Measurements from ENCODE around the gene CSNK2A1.
"Not testable (repeated sequence)": the region's sequence is repeated elsewhere in the genome, so short reads cannot be mapped to it uniquely, and the experiment has no call there.

The CSNK2A1 gene

DNA sequence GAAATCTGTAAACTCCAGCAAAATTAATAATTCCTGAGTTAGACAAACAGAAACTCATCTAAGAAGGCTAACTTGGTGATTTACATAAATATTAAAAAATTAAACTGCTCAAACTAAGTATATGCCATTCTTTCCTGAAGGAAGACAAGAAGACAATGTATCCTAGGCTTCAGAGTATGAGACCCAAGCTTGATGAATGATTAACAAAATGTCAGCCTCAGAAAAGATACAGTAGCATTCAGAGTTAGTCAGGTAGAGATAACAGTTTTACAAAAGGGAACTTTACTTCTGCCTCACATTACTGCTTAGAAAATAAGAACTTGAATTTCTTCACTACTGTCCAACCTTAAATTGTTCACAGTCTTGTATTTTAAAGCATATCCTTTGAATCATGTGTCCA is 12.0 kb downstream of the CSNK2A1 start:
- DNase-seq: no peak

DNA sequence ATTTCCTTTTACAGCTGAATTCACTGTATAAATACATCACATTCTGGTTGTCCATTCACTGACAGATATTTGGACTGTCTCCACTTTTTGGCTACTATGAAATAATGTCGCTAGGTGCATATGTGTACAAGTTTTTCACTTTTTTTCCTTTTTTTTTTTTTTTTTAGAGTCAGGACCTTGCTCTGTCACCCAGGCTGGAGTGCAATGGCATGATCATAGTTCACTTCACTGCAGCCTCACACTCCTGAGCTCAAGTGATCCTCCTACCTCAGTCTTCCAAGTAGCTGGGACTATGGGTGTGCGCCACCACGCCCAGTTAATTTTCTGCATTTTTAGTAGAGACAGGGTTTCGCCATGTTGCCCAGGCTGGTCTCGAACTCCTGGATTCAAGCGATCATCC is 13.3 kb downstream of the CSNK2A1 start:
- DNase-seq: no peak

DNA sequence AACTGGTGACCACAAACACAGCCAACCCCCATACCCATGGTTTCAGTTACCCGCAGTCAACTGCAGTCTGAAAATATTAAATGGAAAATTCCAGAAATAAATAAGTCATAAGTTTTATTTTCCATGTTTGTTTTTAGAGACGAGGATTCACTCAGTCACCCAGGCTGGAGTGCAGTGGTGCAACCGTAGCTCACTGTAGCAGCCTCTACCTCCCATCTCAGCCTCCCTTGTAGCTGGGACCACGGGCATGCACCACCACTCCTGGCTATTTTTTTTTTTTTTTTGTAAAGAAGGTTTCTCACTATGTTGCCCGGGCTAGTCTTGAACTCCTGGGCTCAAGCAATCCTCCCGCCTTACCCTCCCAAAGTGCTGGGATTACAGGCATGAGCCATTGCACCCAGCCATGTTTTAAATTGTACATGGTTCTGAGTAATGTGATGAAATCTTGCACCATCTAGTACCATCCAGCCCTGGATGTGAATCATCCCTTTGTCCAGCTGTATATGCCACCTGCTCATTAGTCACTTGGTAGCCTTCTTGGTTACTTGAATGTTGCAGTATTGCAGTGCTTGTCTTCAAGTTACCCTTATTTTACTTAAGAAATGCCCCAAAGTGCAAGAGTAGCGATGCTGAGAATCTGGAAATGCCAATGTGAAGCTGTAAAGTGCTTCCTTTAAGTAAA is 14.5 kb downstream of the CSNK2A1 start:
- DNase-seq: peak; percentile 26

GRCh38 chr20:527571-527886 is 16.1 kb downstream of the CSNK2A1 start:
- DNase-seq: no peak

GRCh38 chr20:521860-522259 is 21.7 kb downstream of the CSNK2A1 start:
- DNase-seq: no peak

GRCh38 chr20:519999-520398 is 23.6 kb downstream of the CSNK2A1 start:
- no peak for DNase-seq

DNA sequence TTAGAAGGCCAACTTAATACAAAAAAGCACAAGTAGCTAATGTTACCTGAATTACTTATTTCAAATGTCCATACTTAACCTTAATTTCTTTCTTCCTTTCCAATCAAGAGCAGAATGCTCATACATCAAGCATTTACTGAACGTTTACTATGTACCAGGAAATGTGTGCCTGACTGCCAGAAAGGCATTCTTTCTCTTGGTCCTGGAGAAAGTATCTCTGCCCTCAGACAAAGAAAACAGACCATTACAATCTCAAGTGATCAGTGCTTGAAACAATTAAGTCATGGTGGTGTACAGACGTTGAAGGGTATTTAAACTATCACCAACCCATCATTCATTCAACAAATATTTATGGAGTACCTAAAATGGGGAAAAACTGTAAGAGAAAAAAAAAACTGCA is 26.4 kb downstream of the CSNK2A1 start:
- no peak for DNase-seq

DNA sequence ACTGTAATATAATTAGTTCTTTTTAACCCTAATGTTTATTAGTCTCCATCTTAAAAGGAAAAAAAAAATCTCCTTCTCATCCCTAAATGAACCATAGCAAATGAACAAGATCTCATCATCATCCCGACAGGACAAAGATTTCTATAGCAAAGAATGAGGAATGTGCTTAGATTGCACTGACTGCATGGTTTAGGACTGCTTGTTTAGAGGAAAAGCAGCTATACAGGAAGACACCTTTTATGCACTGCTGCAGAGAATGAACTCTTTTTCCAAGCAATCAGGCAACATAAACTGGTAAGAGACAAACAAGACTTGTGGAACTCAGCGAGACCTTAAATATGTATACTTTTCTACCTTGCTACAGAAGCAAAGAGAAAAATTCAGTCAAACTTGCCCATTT is 26.8 kb downstream of the CSNK2A1 start:
- DNase-seq: no peak

DNA sequence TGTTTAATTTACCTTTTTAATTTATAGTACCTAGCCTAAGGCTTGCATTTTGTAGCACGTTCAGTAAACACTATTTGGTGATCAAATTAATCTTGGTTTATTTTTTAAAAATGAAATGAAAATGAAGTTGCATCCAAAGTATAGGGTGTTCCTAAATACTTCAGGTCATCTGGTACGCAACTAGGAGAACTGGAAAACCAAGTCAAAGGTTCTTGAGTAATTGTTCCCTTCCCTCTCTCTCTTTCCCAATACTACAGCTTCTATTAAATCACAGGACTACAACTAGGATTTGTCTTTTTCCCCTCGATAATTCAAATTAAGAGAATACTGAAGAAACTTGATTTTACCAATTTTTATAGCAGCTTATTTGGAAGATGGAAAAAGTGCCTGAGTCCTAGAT is 27.9 kb downstream of the CSNK2A1 start:
- DNase-seq: no peak

DNA sequence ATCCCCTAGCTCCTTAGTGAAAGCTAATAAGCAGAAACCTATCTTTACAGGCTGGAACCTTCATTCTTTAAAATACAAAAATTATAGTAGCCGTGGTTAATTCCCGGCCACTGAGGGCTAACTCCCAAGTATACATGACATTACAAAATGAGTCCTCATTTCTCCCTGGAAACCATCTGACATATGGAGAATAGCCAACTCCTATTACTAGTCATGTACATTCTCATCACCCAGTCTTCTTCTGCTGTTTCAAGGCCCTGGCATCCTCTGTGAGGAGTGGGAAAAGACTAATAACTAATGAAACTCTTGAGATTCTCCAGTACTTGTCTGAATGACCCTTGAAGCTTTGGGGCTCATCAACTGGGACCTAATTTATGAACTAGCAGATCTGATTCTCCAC is 30.2 kb downstream of the CSNK2A1 start:
- no peak for DNase-seq

DNA sequence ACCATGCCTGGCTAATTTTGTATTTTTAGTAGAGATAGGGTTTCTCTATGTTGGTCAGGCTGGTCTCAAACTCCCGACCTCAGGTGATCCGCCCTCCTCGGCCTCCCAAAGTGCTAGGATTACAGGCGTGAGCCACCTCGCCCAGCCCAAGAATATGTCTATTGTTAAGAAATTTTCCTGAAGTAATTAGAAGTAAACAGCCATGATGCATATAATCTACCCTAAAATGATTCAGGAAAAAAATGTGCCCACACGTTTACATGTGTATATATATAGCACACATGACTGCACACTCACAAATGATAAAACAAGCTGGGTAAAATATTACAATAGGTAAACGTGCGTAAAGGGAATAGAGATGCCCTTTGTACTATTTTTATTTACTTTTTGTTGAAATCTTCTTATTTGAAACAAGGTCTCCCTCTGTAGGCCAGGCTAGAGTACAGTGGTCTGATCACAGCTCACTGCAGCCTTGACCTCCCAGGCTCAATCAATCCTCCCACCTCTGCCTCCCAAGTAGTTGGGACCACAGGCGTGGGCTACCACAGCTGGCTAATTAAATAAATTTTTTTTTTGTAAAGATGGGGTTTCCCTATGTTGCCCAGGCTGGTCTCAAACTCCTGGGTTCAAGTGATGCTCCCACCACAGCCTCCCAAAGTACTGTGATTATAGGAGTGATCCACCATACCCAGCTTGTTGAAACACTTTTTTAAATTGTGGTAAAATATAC is 33.1 kb downstream of the CSNK2A1 start:
- not testable (repeated sequence) for DNase-seq

- not testable (repeated sequence) for DNase-seq
These were observed 35.2 kb downstream of the CSNK2A1 start for GRCh38 chr20:508364-508787.

DNA sequence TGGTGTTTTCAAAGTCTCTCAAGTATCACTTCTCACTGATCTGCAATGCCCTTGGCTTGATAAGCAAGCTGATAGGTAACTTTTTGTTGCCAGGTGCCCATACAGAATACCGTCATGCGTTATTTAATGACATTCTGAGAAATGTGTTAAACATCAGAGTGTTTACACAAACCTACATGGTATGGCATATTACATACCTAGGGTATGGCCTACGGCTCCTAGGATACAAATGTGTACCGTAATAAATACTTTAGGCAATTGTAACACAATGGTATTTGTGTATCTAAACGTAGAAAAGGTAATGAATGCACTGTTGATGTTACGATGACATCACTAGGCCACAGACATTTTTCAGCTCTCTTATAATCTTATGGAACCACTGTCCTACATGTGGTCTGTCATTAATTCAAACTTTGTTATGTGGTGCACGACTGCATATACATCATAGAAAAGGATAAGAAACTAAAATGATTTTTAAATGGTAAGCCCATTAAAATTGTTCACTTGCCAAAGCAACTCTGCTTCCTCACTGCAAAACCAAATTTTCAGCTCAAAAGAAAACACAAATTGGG is 35.7 kb downstream of the CSNK2A1 start:
- DNase-seq: no peak

DNA sequence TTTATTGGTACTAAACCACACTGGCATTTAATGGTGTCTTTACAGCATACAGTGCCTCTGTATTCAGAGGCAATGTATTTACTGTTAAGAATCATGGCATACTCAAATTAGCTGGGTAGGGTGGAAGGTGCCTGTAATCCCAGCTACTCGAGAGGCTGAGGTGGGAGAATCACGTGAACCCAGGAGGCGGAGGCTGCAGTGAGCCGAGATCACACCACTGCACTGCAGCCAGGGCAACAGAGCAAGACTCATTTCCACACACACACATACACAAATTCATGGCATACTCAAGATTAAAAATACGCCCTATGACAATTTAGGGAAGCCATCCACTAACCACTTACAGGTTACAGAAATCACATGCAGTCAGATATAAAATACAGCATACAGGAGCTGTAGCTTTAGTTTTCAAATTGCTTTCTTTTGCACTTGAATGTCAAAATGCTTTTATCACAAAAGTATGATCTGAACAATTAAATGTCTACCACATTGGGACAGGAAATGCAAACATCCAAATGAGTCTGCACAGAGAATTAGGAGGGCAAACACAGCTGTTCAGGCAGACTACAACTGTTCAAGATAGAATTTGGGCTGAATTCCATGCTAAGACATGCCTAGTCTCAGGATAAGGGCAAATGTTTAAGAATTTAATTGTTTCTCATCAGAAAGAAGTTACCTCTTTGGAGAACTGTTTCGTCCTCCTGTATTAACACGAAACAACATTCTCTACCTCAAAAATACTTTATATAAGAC is 36.4 kb downstream of the CSNK2A1 start:
- no peak for DNase-seq

DNA sequence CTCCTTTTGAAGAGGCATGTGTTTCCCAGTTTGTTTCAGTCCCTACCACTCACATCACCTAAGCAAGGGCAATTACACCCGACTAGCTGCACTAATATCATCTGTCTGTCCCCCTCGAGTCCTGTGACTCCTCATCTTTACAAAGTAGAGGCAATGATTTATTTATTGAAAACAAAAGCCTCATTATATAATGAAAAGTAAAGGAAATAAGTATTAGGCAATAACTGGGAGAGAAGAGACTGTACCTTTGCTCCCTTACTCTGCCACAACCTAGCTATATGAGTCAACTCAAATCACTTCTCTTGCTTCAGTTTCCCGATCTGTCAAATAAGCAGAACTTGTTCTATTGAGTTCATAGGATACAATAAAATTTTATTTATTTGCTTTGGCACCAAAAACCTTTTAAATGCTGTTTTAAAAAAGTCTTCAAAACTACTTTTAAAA is 38.9 kb downstream of the CSNK2A1 start:
- no peak for DNase-seq

- DNase-seq: no peak
These were observed 40.4 kb downstream of the CSNK2A1 start for GRCh38 chr20:503048-503737.

GRCh38 chr20:497979-498378 is 45.6 kb downstream of the CSNK2A1 start:
- no peak for DNase-seq

DNA sequence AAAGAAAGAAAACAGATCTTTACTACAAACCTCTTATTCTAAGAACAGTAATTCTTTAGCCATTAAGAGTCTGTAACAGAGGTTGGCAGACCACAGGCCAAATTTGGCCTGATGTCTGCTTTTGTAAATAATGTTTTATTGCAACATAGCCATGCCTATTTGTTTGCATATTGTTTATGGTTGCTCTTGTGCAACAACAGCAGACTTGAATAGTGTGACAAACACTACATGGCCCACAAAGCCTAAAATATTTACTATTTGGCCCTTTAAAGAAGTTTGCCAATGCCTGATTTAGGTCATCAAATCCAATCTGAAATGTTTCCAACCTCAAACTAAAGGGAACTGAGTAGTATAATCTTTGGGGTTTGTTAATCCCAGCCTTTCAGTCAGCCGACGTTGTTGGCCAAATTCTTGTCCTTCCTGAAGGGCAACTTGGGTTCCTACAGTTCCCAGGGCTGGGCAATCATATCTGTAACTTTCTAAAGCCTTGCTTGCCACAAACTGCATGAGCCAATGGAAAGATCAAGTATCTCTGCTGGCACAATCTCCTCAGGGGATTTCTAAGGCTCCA is 47.4 kb downstream of the CSNK2A1 start:
- DNase-seq: no peak

DNA sequence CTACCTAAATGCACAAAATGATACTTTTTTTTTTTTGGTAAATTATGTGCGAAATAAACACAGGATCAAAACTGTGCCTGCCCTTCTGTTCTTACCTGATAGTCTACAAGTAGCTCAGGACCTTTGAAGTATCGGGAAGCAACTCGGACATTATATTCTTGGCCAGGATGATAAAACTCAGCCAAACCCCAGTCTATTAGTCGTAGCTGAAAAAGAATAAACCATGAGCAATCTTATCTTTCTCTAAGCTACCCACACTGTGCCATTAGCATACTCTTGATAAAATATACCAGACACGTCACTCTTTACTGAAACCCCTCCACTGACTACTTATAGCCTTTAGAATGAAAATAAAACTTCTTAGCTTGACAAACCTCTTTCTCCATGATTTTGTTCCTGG is 51.4 kb downstream of the CSNK2A1 start:
- no peak for DNase-seq

GRCh38 chr20:487655-488054 is 55.9 kb downstream of the CSNK2A1 start:
- DNase-seq: no peak

- no peak for DNase-seq
These were observed 59.6 kb downstream of the CSNK2A1 start for GRCh38 chr20:483815-484644.

- DNase-seq: no peak
These were observed 62.4 kb downstream of the CSNK2A1 start for GRCh38 chr20:481167-481566.

Measured in NCI-H226 (cell line).